NCI-H345 (cell line): ENCODE results near the gene DAAM2.
A peak's percentile ranks its signal among the peaks of the same experiment; 100 is the strongest.

Experiments used
- DNase-seq: peaks from one replicate; lab custom pipeline; 2025; lab: John Stamatoyannopoulos, UW

Gene DAAM2

GRCh38 chr6:39819228-39819627, 27.1 kb downstream of the DAAM2 start:
- DNase-seq, result no peak

- DNase-seq, result no peak
Measured at GRCh38 chr6:39819676-39820075, 27.5 kb downstream of the DAAM2 start.

GRCh38 chr6:39820553-39820952, 28.4 kb downstream of the DAAM2 start:
- no peak for DNase-seq

- DNase-seq, result no peak
Measured at GRCh38 chr6:39821046-39821740, 29.0 kb downstream of the DAAM2 start.

GRCh38 chr6:39821742-39822532, 29.8 kb downstream of the DAAM2 start:
- DNase-seq, result no peak

GRCh38 chr6:39822846-39823815, 31.0 kb downstream of the DAAM2 start:
- DNase-seq, result no peak

GRCh38 chr6:39824030-39824926, 32.1 kb downstream of the DAAM2 start:
- peak; percentile 5 for DNase-seq

- no peak for DNase-seq
Measured at GRCh38 chr6:39829331-39829730, 37.2 kb downstream of the DAAM2 start.

GRCh38 chr6:39830444-39830843, 38.3 kb downstream of the DAAM2 start:
- no peak for DNase-seq

- DNase-seq, result no peak
Measured at GRCh38 chr6:39831701-39832100, 39.5 kb downstream of the DAAM2 start.

GRCh38 chr6:39834278-39834677, 42.1 kb downstream of the DAAM2 start:
- no peak for DNase-seq

- DNase-seq, result no peak
Measured at GRCh38 chr6:39834866-39835265, 42.7 kb downstream of the DAAM2 start.

- DNase-seq, result no peak
Measured at GRCh38 chr6:39835821-39836295, 43.7 kb downstream of the DAAM2 start.

GRCh38 chr6:39836606-39837005, 44.4 kb downstream of the DAAM2 start:
- no peak for DNase-seq

- no peak for DNase-seq
Measured at GRCh38 chr6:39839445-39839844, 47.3 kb downstream of the DAAM2 start.

- no peak for DNase-seq
Measured at GRCh38 chr6:39840781-39841180, 48.6 kb downstream of the DAAM2 start.

GRCh38 chr6:39841291-39841690, 49.1 kb downstream of the DAAM2 start:
- DNase-seq, result no peak

- no peak for DNase-seq
Measured at GRCh38 chr6:39841923-39842322, 49.7 kb downstream of the DAAM2 start.

- no peak for DNase-seq
Measured at GRCh38 chr6:39843305-39844020, 51.3 kb downstream of the DAAM2 start.

- DNase-seq, result no peak
Measured at GRCh38 chr6:39844866-39845265, 52.7 kb downstream of the DAAM2 start.

GRCh38 chr6:39847221-39847620, 55.0 kb downstream of the DAAM2 start:
- no peak for DNase-seq
